Measurements from ENCODE around the gene PAX4. TPM values are rescaled to one million over a fixed set of nuclear protein-coding genes. Genes with fewer than 3 reads are reported as not detected.

PAX4 gene
- total RNA-seq, 1 experiment from 2014 or later = not detected

GRCh38 chr7:127585044-127585953, 32.6 kb downstream of the PAX4 start, which contains the start of gene GCC1 (continued):
- TF ChIP-seq YY1 (IDR thresholded peaks at IDR 0.05; ENCODE audit: extremely low read depth, insufficient replicate concordance, low read depth, low read length) = no peak
- no peak for TF ChIP-seq JUND (IDR thresholded peaks at IDR 0.05)
- no peak for TF ChIP-seq CBX3 (IDR thresholded peaks at IDR 0.05; ENCODE audit: low read depth)
- no peak for TF ChIP-seq EZH2phosphoT487 (IDR thresholded peaks at IDR 0.05; ENCODE audit: borderline replicate concordance)
- TF ChIP-seq SRF (IDR thresholded peaks at IDR 0.05; ENCODE audit: low read depth) = no peak
- TF ChIP-seq SIN3A (IDR thresholded peaks at IDR 0.05; ENCODE audit: low read depth) = no peak

GRCh38 chr7:127584648-127585043, 33.3 kb downstream of the PAX4 start:
- intact Hi-C loops (cut with micrococcal nuclease) = loop anchor here (5.0 kb wide), 2 partner anchors 68 to 192 kb away; partner anchors contain the start of genes SND1 and ZNF800
- Histone ChIP-seq H4K20me1 (ENCODE audit: insufficient read depth) (no peaks in the 10 kb centered on the region), H3K36me3 (ENCODE audit: control insufficient read depth in 1 of 2, insufficient read depth in 2 of 2, low read length in 2 of 2) (peaks cover 6 to 14% of the 10 kb centered on the region in 2 experiments; a peak in 2 of 4 replicates), H3K9ac (ENCODE audit: low read length) (peak overlapping the region; percentile 83), H3K4me2 (ENCODE audit: low read length) (peak overlapping the region; percentile 77), H3K4me3 (replicated peaks in 1 of 2; ENCODE audit: low read depth in 1 of 2, low read length in 2 of 2) (peak overlapping the region; percentile 88 to 94), H3K79me2 (ENCODE audit: insufficient read depth, low read length) (peaks cover 40% of the 10 kb centered on the region), H3K9me2 (ENCODE audit: insufficient read depth) (no peaks in the 10 kb centered on the region), H2AFZ (ENCODE audit: low read depth, low read length, poor library complexity, severe bottlenecking) (no peak overlapping the region), H3K27ac (ENCODE audit: low read depth, low read length) (peak overlapping the region; percentile 64; the same call in 1 of the 2 replicates), H3K27me3 (ENCODE audit: insufficient read depth, low read length) (no peaks in the 10 kb centered on the region), H3K4me1 (ENCODE audit: control insufficient read depth in 1 of 2, insufficient read depth in 2 of 2, low read length in 2 of 2) (peaks cover 19 to 40% of the 10 kb centered on the region in 2 experiments; a peak in 3 of 4 replicates), H3K9me3 (ENCODE audit: control insufficient read depth in 1 of 2, insufficient read depth in 1 of 2, low read depth in 1 of 2, low read length in 2 of 2) (no peaks in the 10 kb centered on the region)
- no peak for ATAC-seq
- CTCF ChIA-PET = interaction anchor here (1.3 kb wide), 1 partner anchor 44 kb away, joined by 4 read pairs; no protein-coding TSS in a partner anchor
- DNase-seq (ENCODE audit: low read depth, low spot score) = no peak
- BruUV-seq (replicated peaks) = no TSS peak
- TF ChIP-seq CBX3 (IDR thresholded peaks at IDR 0.05; ENCODE audit: low read depth) (no peak), EGR1 (IDR thresholded peaks at IDR 0.05; ENCODE audit: low read depth) (no peak), POLR2AphosphoS5 (IDR thresholded peaks at IDR 0.05; ENCODE audit: low read depth, low read length) (no peak), POLR2A (IDR thresholded peaks at IDR 0.05; ENCODE audit: borderline replicate concordance, extremely low read depth, insufficient read depth, insufficient read length) (no peak), JUND (IDR thresholded peaks at IDR 0.05) (no peak), ATF3 (IDR thresholded peaks at IDR 0.05) (no peak), SRF (IDR thresholded peaks at IDR 0.05; ENCODE audit: low read depth) (no peak), SIN3A (IDR thresholded peaks at IDR 0.05; ENCODE audit: low read depth) (no peak), EZH2 (IDR thresholded peaks at IDR 0.05) (no peak), ELF1 (IDR thresholded peaks at IDR 0.05; ENCODE audit: borderline replicate concordance, low read depth) (no peak), EZH2phosphoT487 (IDR thresholded peaks at IDR 0.05; ENCODE audit: borderline replicate concordance) (no peak), CTCF (IDR thresholded peaks at IDR 0.05 in 2 of 3, conservative IDR thresholded peaks at IDR 0.05 in 1 of 3; ENCODE audit: borderline replicate concordance in 1 of 3, insufficient read depth in 1 of 3, low read depth in 2 of 3, low read length in 2 of 3) (no peak), ZBTB33 (IDR thresholded peaks at IDR 0.05; ENCODE audit: extremely low read depth, insufficient replicate concordance, low read length) (no peak), MAX (IDR thresholded peaks at IDR 0.05) (no peak), RAD21 (IDR thresholded peaks at IDR 0.05; ENCODE audit: low read depth) (no peak), ZNF274 (IDR thresholded peaks at IDR 0.05; ENCODE audit: low read depth, low read length) (no peak)
- POLR2A ChIA-PET = no interaction called here
- RAD21 ChIA-PET (ENCODE audit: low non-redundant PET in 1 of 2, low total read pairs in 2 of 2, uncharacterized antibody in 2 of 2, unreplicated experiment in 2 of 2) = no interaction called here

Measured in HCT116 (cell line).